HG02759 (cell line): ENCODE results near the gene CLCN7.

ENCODE experiments used
- ATAC-seq: cut with Tn5 transposase; IDR thresholded peaks from one replicate; pipeline ENCODE4 v1.9.1; 2021; ENCODE audit warnings: mild to moderate bottlenecking, moderate library complexity; ENCODE audit not compliant: unreplicated experiment

Gene CLCN7

GRCh38 chr16:1474796-1475551, at the start of gene CLCN7:
Gene CLCN7, minus strand, starts transcription at chr16:1475028. Its CDS starts 54 bp downstream, at chr16:1474974.
- peak; percentile 89 for ATAC-seq

DNA sequence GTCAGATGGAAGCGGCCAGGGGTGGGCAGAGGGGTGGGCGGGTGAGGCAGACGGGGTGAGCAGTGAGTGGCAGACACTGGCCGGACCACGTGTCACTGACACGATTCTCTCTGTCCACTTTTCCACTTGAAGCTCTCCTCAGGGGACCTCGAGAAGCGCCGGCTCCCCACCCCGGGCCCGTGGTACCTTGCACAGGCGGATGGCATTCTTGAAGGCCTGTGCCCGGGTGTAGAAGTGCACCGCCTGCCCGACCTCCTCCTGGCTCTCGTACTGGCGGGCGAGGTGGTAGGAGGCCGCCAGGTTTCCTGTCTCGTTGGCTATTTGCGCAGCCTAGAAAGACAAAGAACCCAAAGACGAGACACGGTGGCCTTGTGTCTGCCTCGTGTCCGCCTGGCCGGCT, 49.5 kb upstream of the CLCN7 start:
- ATAC-seq: no peak

DNA sequence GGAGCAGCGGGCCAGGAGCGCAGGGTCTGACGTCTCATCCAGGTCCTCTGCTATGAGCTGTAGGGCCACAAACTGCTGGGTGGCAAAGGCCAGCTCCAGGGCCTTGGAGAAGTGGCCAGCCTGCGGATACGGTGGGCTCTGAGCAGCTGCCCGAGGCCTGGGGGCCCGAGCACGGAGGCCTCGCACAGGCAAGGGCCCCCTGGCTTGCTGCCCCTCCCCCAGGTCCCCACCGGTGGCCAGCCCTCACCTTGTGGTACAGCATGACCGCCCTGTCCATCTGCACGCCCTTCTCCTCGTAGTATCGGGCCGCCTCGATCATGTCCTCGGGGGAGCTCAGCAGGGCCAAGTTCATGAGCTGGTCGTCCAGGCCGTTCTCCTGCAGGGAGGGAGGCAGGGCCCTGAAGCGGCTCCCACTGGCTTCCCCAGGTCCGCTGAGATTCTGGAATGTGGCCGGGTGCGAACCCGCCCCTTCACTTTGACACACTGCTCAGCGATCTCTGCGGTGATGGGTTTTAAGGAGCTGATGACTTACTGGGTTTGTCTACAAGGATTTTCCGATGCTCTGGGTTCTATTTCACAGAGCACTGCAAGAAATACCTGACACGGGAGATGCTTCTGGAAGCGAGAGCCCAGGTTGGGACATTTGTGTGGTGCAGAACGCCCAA, 48.9 kb upstream of the CLCN7 start:
- no peak for ATAC-seq

GRCh38 chr16:1520461-1520860, 45.6 kb upstream of the CLCN7 start:
- no peak for ATAC-seq

DNA sequence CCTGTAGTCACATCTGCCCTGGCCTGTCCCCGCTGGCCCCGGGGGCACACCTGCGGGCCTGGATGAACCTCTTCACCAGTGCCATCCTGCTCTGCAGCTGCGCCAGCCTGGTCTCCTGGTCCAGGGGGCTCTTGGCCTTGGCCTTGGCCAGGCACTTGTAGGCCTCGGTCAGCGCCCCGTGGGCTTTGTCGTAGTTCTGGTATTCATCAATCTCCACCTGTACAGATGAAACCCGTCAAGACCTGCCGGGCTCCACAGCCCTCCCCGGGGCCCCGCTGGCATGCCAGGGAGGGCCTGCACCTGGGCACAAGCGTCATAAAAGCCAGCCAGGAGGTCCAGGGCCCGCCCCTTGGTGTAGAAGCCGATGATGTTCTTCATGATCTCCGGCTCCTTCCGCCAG, 45.0 kb upstream of the CLCN7 start:
- no peak for ATAC-seq

DNA sequence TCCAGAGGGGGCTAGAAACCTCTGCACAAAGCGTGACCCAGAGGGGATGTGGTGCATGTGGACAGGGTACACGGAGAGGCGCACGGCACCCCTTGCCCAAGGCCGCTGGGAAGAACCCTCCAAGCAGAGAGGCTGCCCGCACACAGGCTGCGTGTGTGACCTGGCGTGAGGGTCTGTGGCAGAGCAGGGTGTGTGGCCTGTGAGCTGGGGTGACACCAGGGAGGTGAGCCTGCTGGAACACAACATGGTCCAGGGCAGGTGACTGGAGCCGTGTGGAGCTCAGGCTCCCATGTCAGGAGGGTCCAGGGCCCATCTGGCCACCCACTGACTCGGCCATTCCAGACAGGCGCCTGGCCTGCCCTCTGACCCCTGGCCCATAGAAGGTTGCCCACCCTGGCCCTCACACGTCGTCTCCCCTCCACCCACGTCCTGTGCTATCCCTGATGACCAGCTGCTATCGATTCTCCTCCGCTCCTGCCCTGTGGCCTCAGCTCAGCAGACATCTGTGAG, 43.9 kb upstream of the CLCN7 start:
- no peak for ATAC-seq

GRCh38 chr16:1514507-1514906, 39.7 kb upstream of the CLCN7 start:
- ATAC-seq: no peak

GRCh38 chr16:1512774-1513173, 37.9 kb upstream of the CLCN7 start:
- no peak for ATAC-seq

GRCh38 chr16:1511662-1512569, 37.1 kb upstream of the CLCN7 start:
- no peak for ATAC-seq

DNA sequence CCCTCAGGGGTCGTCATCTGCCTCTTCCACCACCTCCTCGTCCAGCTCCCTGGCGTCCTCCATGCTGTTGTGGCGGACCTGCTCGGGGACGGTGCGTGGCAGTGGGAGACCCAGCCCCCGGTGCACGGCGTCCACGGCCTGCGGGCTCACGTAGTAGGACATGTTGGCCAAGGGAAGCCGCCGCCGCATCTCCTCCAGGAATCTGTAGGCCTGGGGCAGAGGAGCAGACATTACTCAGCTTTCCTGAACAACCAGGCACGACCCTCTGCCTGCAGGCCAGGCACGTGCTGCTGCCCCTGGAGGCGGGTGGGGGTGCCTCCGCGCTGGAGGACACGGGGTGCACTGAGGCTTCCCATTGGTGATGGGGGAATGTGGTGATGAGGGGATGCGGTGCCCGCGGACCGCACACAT, 36.1 kb upstream of the CLCN7 start:
- no peak for ATAC-seq

GRCh38 chr16:1510272-1510671, 35.4 kb upstream of the CLCN7 start:
- no peak for ATAC-seq

DNA sequence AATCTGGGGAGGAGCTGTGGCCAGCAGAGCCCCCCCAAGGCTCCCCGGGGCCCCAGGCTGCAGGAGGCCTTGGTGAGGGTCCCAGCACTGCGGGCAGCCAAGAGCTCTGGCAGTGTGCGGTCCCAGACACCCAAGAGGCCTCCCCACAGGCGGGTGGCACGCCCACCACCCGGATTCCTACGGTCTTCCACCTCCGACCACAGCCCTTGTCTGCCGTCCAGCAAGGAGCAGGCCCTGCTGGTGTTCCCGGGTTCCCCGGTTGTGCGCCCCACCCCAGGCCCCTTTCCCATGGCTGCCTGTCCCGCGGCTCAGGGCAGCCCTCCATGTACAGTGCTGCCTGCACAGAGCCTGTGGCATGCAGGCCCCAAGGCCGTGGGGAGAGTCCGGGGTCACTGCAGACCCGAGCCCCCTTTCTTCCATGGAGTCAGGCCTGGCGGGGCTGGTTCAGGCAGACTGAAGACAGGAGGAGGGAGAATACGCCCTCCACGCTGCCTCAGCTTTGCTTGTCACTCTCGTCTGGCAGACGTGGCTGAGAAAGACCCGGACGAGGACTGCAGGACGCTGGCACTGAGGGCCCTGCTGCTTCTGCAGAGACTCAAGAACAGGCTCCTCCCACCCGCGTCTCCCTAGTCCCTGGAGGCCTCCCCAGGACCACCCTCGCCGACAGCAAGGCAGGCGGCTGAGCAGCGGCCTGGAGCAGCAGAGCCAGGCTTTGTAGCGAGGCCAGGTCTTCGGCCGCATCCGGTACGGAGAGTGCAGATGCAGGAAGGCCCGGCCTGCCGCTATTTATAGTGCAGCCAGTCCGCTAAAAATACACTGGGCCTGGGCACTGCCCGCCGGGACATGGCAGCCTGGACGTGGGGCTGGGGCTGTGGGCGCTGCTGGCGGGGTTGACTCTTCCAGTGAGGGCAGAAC, 34.7 kb upstream of the CLCN7 start:
- ATAC-seq: no peak

GRCh38 chr16:1508494-1509187, 33.8 kb upstream of the CLCN7 start:
- no peak for ATAC-seq

DNA sequence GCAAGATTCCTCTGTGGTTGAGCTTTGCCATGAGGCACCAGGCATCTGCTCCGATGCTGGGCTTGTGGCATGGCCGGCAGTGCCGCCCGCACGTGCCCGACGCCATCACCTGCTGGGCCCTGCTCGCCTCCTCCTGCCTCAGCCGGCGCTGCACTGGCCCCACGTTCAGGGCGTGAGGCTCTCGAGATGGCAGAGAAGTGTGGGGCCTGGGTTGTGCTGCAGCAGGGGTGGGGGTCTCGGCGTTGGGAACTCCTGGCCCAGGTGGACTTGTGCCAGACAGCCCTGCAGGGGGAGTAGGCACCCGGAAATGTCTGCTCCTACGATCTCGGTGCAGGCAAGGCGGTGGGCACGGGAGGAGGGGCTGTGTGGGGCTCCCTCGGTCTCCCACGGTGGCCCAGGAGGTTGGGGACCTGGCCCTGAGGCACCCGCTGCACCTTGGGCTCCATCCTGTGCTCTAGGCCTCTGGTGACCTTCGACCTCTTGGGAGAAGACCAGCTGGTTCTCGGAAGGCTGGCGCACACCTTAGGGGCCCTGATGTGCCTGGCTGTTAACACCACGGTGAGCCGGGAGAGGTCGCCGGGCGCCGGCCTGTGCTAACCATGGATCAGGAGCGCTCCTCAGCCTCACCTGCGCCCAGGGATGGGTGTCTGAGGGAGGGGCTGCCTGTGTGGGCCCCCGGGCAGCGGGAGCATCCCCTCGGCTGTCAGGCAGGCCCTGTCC, 31.8 kb upstream of the CLCN7 start:
- ATAC-seq: no peak

- ATAC-seq: no peak
Observed at GRCh38 chr16:1505912-1506311, 31.1 kb upstream of the CLCN7 start.

GRCh38 chr16:1505073-1505844, 30.4 kb upstream of the CLCN7 start:
- ATAC-seq: no peak

- no peak for ATAC-seq
Observed at GRCh38 chr16:1503110-1503955, 28.5 kb upstream of the CLCN7 start.
